PC-9 (cell line): Measurements from ENCODE around the gene RBFOX1.

Experiments used
- CTCF ChIP-seq: fragments of 200-600 bp; sonication (generic); conservative IDR thresholded peaks from 2 replicates; pipeline ENCODE4 v1.6.1; 2017; ENCODE audit warnings: mixed run types, antibody characterized with exemption, mild to moderate bottlenecking, moderate library complexity
- EZH2 ChIP-seq: fragments of 200-600 bp; sonication (generic); IDR thresholded peaks from 2 replicates; pipeline ENCODE4 v1.8.0; 2017; ENCODE audit warnings: antibody characterized with exemption, low read depth

- TF ChIP-seq CTCF = no peak
- no peak for TF ChIP-seq EZH2
These were observed 59.0 kb downstream of the RBFOX1 start for GRCh38 chr16:7391694-7392093.
